M059J (cell line): ENCODE results near the gene GNG8. TPM values are rescaled to one million over a fixed set of nuclear protein-coding genes. Genes with fewer than 3 reads are reported as not detected.
"Not testable (repeated sequence)": the region's sequence is repeated elsewhere in the genome, so short reads cannot be mapped to it uniquely, and the experiment has no call there.

Experiments
- DNase-seq: peaks from one replicate; pipeline ENCODE4 v3.0.0-alpha.2; 2012; ENCODE audit warnings: low read depth
- total RNA-seq: library from RNA; depleted of rRNA; stranded (reverse); fragments of >200 nt; shearing (Covaris generic); gene quantifications from 2 replicates; pipeline ENCODE4 v1.2.3, GENCODE V29; 2014

Gene GNG8
- total RNA-seq, 1 experiment from 2014 or later: not detected

DNA sequence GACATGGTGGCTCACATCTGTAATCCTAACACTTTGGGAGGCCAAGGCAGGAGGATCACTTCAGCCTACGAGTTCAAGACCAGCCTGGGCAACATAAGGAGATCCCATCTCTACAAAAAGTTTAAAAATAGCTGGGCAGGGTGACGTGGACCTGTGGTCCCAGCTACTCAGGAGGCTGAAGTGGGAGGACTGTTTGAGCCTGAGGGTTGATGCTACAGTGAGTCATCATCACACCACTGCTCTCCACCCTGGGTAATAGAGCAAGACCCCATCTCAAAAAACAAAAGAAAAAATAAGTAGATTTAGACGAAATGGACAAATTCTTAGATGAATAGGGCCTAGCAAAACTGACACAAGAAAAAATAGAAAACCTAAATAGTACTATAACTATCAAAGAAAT, 10.4 kb upstream of the GNG8 start:
- DNase-seq: no peak

- DNase-seq: no peak
Observed at GRCh38 chr19:46644720-46645119, 8.7 kb upstream of the GNG8 start.

DNA sequence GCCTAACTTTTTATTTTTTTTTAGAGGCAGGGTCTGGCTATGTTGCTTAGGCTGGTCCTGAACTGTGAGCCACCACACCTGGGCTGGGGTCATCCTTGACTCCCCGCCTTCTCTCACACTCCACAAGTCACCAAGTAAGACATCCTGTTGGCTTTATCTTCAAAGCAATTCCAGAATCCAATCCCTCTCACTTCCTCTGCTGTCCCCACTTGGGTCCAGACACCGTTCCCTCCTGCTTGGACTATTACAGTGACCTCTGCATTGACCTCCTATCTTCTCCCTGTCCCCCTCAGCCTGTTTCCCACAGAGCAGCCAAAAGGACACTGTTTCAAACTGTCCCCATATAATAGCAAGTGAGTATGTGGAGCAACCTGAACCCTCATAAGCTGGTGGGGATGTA, 4.7 kb upstream of the GNG8 start:
- no peak for DNase-seq

DNA sequence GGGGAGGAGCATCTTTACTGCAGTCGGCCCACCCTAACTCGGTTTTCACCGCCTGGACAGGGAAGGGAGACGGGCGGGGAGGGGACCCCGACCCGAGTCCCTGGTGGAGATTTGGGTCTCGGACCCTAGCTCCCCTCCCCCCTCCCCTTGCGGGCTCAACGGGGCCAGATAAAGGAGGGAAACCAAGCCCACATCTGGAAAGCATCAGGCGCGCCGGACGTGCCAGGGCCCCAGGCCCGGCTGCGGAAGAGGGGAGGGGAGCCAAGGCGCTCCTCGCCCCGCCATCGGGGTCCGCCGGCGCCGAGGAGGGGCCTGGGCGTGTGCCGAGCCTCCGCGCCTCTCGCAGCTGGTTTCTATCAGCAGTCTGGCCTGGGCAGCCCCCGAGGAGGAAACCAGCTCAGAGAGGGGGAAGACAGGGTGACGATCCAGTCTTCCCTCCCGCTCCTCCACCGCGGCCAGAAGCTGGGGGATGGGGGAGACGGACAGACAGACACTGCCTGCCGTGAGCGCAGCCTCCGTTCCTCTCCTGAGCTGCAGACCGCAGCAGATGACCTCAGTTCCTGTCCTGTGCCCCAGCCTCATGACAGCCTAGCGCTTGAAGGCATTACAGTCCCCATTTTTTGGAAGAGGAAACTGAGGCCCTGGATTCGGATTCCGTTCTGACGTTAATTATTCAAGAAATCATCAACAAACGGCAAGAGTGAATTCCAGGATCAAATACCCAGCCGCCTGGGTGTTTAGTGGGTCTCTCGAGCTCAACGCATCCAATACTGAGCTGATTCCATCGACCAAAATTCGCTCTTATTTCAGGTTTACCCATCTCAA, 3.6 kb upstream of the GNG8 start:
- DNase-seq: peak; percentile 68

DNA sequence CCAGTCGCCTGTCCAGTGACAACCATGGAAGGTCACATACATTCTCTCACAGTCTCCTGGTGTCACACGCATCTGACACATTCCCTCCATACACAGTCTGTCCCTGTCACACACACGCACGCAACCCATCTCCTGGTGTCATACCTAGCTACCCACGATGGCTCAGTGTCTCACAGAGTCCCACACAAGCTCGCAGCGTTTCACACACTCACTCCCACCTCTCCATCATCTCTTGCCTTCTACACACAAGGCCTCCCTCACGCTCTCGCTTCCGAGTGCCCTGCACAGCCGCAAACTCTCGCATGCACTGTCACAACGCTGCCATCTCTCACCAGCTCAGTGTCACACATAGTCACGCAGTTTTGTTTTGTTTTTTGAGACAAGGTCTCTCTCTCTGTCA, 1.2 kb upstream of the GNG8 start:
- DNase-seq: no peak

DNA sequence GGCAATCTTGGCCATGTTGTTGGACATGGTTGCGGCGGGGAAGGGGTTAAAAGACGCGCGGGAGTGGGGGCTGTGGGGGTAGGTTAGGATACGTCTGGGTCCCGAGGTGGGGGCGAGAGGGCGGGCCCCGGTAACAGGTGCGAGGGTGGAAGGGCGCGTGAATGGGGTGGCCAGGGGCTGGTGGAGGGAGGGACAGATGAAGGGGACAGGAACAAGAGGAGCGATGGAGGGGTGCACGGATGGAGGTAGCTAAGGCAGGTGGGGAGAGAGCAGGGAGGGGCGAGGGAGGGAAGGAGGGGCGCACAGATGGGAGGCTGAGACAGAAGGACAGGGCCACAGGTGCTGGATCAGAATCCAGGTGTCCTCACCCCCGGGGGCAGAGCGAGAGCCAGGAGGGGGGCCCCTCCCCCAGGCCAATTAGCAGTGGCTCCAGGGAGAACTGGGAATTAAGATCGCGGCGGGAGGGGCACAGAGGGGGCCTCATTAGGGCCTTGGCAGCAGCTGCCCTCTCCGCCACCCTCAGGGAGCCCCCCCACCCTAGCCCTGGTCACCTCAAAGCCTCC, 1.3 kb downstream of the GNG8 start:
- DNase-seq: no peak

GRCh38 chr19:46634045-46634655, 1.9 kb downstream of the GNG8 start:
- peak; percentile 72 for DNase-seq

- no peak for DNase-seq
Observed at GRCh38 chr19:46633130-46633529, 2.9 kb downstream of the GNG8 start.

DNA sequence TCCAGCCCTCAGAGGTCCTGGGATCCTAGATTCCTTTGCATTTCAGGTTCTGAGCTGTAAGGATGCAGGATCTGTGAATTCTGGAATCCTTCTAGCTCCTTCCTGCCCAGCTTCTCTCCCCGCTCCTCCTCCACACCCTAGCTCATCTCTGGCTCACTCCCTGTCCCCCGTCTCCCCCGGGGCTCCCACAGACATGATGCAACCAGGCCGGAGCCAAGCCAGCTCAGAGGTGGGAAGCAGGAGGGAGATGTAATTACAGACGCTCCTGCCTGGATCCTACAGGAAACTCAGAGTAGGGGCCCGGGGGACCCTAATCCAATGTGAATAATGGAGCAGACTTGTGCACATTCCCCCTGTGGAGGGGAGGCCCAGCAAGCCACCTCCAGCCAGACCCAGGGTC, 4.5 kb downstream of the GNG8 start:
- no peak for DNase-seq

- no peak for DNase-seq
Observed at GRCh38 chr19:46630586-46631205, 5.3 kb downstream of the GNG8 start.

GRCh38 chr19:46629546-46630025, 6.4 kb downstream of the GNG8 start:
- DNase-seq: no peak

DNA sequence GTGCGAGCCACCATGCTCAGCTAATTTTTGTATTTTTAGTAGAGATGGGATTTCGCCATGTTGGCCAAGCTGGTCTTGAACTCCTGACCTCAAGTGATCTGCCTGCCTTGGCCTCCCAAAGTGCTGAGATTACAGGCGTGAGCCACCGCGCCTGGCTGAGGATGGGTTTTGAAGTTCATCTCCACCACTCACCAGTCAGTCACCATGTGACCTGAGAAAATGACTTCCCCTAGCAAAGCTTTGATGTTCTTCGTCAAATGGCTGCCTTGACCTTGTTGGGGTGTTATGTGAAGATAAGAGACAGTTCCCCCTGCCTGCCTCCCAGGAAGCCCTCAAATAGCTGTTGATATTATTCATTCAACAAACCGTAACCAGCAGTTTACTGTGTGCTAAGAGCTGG, 7.0 kb downstream of the GNG8 start:
- DNase-seq: not testable (repeated sequence)

GRCh38 chr19:46626446-46626845, 9.6 kb downstream of the GNG8 start:
- DNase-seq: no peak

DNA sequence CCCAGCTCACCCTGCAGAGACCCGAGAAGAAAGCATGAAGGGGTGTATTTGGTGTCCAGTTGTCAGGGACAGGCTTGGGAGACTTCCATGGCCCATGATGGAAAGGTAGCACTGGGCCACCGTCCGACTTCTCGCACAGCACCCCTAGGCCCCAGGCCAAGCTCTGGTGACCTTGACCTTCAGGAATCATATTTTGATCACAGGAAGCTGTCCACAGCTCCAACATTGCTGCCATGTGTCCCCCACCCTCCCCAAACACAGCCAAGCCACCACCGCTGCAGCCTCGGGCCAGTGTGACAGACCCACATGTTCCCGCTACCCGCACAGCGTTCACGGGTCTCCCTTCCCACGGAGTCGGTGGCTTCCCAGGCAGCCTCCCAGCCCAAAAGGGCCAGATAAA, 10.3 kb downstream of the GNG8 start:
- DNase-seq: no peak

GRCh38 chr19:46624958-46625661, 10.9 kb downstream of the GNG8 start, which contains the start of gene PTGIR:
PTGIR (minus strand) TSS chr19:46625089; CDS start chr19:46624225, 864 bp downstream.
- DNase-seq: peak; percentile 49

DNA sequence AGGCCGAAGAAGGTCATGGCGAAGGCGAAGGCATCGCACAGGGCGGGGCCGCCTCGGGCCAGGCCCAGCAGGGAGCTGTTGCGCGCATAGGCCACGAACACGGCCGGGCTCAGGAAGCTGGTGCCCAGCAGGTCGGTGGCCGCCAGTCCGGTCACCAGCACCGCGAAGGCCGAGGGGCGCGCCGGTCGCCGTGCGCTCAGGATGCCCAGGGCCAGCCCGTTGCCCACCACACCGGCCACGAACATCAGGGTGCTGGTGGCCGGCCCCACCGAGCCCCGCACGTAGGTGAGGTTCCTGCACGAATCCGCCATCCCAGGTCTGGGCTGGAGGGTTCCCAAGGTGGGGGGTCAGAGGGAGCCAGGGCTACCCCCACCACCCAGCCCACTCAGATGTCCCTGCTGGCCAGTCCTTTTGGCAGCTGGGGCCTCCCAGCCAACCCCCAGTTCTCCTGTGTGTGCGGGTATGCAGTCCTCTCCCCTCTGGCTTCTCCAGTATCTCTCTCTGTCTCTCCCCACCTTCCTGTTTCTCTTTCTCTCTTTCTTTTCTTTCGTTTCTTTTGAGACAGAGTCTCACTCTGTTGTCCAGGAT, 12.0 kb downstream of the GNG8 start:
- DNase-seq: no peak

GRCh38 chr19:46622118-46622446, 13.9 kb downstream of the GNG8 start:
- no peak for DNase-seq

DNA sequence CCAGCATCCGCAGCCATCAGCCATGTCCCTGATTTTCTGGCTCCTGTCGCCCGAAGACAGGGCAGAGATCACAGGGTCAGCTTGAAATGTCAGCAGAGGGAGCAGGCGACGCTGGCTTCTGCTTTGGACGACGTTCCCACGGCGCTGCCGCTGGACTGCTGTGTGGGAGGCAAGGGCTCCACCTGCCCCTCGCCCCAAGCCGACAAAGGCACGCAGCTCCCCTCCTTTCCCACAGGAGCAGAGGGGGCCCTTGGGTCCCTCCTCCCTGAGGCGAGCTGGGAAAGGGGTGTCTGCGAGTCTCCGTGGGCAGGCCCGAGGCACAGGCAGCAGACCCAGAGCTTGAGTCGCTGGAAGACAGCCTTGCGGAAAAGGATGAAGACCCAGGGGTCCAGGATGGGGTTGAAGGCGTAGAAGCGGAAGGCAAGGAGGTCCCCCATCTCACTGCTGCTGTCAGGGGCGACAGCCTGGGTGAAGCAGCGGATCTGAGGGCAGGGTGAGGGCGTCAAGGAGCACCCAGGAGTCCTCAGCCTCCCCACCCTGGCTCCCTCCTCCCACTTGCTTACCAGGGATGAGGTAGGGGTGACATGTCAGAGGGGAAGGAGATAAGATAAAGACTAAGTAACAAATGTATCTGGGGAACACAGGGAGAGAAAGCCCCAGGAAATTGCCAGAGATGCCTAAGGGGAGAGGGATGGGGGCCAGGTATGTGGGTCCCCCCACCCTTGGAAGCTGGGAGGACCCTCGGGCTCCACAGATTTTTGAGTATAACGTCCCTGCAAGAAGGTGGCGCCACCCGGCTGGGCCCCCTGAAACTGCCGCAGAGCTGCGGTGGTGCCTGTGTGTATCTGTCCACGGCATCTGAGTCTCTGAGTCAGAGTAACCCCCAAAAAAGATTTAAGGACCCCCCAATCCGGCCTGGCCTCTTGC, 14.5 kb downstream of the GNG8 start:
- no peak for DNase-seq

GRCh38 chr19:46620716-46621115, 15.3 kb downstream of the GNG8 start:
- DNase-seq: no peak

GRCh38 chr19:46620267-46620666, 15.7 kb downstream of the GNG8 start:
- DNase-seq: no peak
